HEK293 (cell line): ENCODE data around the gene GPC2.

Experiments used
- CTCF ChIA-PET: fragments of 350-600 bp; formaldehyde crosslinking; extraction: SDS; loops from one replicate; lab custom pipeline; 2021; ENCODE audit warnings: antibody characterized with exemption; lab: Yijun Ruan, JAX
- POLR2A ChIA-PET: fragments of 300-600 bp; formaldehyde crosslinking; extraction: SDS; loops from one replicate; lab custom pipeline; 2020; ENCODE audit warnings: antibody characterized with exemption, inconsistent platforms; lab: Yijun Ruan, JAX
- H3K27ac ChIP-seq: fragments of 200-500 bp; sonication (Bioruptor generic); 2 replicates; pipeline ENCODE4 v1.5.1; 2014; ENCODE audit warnings: low read depth, low read length, control low read depth, inconsistent platforms; ENCODE audit errors: extremely low read depth
- H3K36me3 ChIP-seq, 2 experiments: fragments of 200-500 bp in 1 of 2; sonication (Bioruptor generic) in 1 of 2; 1 replicate in 1 of 2; 2 replicates in 1 of 2; pipeline ENCODE4 v1.5.1; 2014 to 2017; ENCODE audit warnings: inconsistent platforms in 2 of 2, low read length in 2 of 2; ENCODE audit not compliant: control insufficient read depth in 2 of 2, insufficient read depth in 1 of 2
- H3K4me1 ChIP-seq: fragments of 200-500 bp; sonication (Bioruptor generic); 2 replicates; pipeline ENCODE4 v1.5.1; 2014; ENCODE audit warnings: mild to moderate bottlenecking, low read length, inconsistent platforms; ENCODE audit not compliant: control insufficient read depth, insufficient read depth
- H3K4me3 ChIP-seq: 2 replicates; pipeline ENCODE4 v1.5.1; 2011; ENCODE audit warnings: low read depth, mild to moderate bottlenecking, control low read depth, low read length, moderate library complexity
- H3K9me3 ChIP-seq: fragments of 200-500 bp; sonication (Bioruptor generic); 2 replicates; pipeline ENCODE4 v1.5.1; 2014; ENCODE audit warnings: low read depth, low read length, inconsistent platforms; ENCODE audit not compliant: control insufficient read depth, insufficient read depth
- SP7 ChIP-seq: fragments of 450-650 bp; formaldehyde crosslinking; IDR thresholded peaks from 2 replicates; pipeline ENCODE4 v1.5.1; 2016; ENCODE audit warnings: missing biosample characterization, missing genetic modification characterization
- TRIM28 ChIP-seq: IDR thresholded peaks from 2 replicates; pipeline ENCODE4 v1.6.1; 2011; ENCODE audit warnings: low read length, control low read depth, borderline replicate concordance
- ZBTB20 ChIP-seq: fragments of 450-650 bp; formaldehyde crosslinking; IDR thresholded peaks from 2 replicates; pipeline ENCODE4 v1.5.1; 2016; ENCODE audit warnings: missing biosample characterization, missing genetic modification characterization
- ZFP41 ChIP-seq: fragments of 450-650 bp; formaldehyde crosslinking; IDR thresholded peaks from 2 replicates; pipeline ENCODE4 v1.5.1; 2016; ENCODE audit warnings: missing biosample characterization, missing genetic modification characterization, borderline replicate concordance
- ZNF10 ChIP-seq: fragments of 450-650 bp; formaldehyde crosslinking; IDR thresholded peaks from 2 replicates; pipeline ENCODE4 v1.5.1; 2017; ENCODE audit warnings: missing biosample characterization, missing genetic modification characterization
- ZNF132 ChIP-seq: fragments of 450-650 bp; formaldehyde crosslinking; IDR thresholded peaks from 2 replicates; pipeline ENCODE4 v1.5.1; 2017; ENCODE audit warnings: missing biosample characterization, missing genetic modification characterization, borderline replicate concordance
- ZNF175 ChIP-seq: fragments of 450-650 bp; formaldehyde crosslinking; IDR thresholded peaks from 2 replicates; pipeline ENCODE4 v1.5.1; 2016; ENCODE audit warnings: missing biosample characterization, missing genetic modification characterization
- ZNF19 ChIP-seq: fragments of 450-650 bp; formaldehyde crosslinking; IDR thresholded peaks from 2 replicates; pipeline ENCODE4; 2016; ENCODE audit warnings: missing biosample characterization, missing genetic modification characterization, low read depth
- ZNF202 ChIP-seq: fragments of 450-650 bp; formaldehyde crosslinking; IDR thresholded peaks from 2 replicates; pipeline ENCODE4 v1.5.1; 2016; ENCODE audit warnings: missing biosample characterization, missing genetic modification characterization, borderline replicate concordance
- ZNF404 ChIP-seq: fragments of 450-650 bp; formaldehyde crosslinking; IDR thresholded peaks from 2 replicates; pipeline ENCODE4 v1.5.1; 2017; ENCODE audit warnings: missing biosample characterization, missing genetic modification characterization
- ZNF521 ChIP-seq: fragments of 450-650 bp; formaldehyde crosslinking; IDR thresholded peaks from 2 replicates; pipeline ENCODE4 v1.5.1; 2017; ENCODE audit warnings: missing biosample characterization, mild to moderate bottlenecking, missing genetic modification characterization
- ZNF558 ChIP-seq: fragments of 450-650 bp; formaldehyde crosslinking; IDR thresholded peaks from 2 replicates; pipeline ENCODE4 v1.5.1; 2016; ENCODE audit warnings: missing biosample characterization, missing genetic modification characterization
- ZNF596 ChIP-seq: fragments of 450-650 bp; IDR thresholded peaks from 2 replicates; pipeline ENCODE4 v1.5.0; 2018; ENCODE audit warnings: missing biosample characterization, mild to moderate bottlenecking, missing genetic modification characterization, moderate library complexity
- ZNF837 ChIP-seq: fragments of 450-650 bp; formaldehyde crosslinking; IDR thresholded peaks from 2 replicates; pipeline ENCODE4 v1.5.1; 2016; ENCODE audit warnings: missing biosample characterization, missing genetic modification characterization
- TF ChIP-seq, protein P1 (sequence below): fragments of 450-650 bp; formaldehyde crosslinking; IDR thresholded peaks from 2 replicates; pipeline ENCODE4 v1.5.1; 2017; ENCODE audit warnings: missing biosample characterization, missing genetic modification characterization
- TF ChIP-seq, protein P2 (sequence below): fragments of 450-650 bp; formaldehyde crosslinking; IDR thresholded peaks from 2 replicates; pipeline ENCODE4 v1.5.1; 2016; ENCODE audit warnings: missing biosample characterization, missing genetic modification characterization, low read depth
- TF ChIP-seq, protein P3 (sequence below): fragments of 450-650 bp; formaldehyde crosslinking; IDR thresholded peaks from 2 replicates; pipeline ENCODE4 v1.5.1; 2017; ENCODE audit warnings: missing biosample characterization, missing genetic modification characterization
- TF ChIP-seq, protein P4 (sequence below): fragments of 450-650 bp; formaldehyde crosslinking; IDR thresholded peaks from 2 replicates; pipeline ENCODE4 v1.5.1; 2016; ENCODE audit warnings: missing biosample characterization, missing genetic modification characterization, borderline replicate concordance
- TF ChIP-seq, protein P5 (sequence below): fragments of 450-650 bp; formaldehyde crosslinking; IDR thresholded peaks from 2 replicates; pipeline ENCODE4 v1.5.1; 2016; ENCODE audit warnings: missing biosample characterization, missing genetic modification characterization

Gene GPC2

DNA sequence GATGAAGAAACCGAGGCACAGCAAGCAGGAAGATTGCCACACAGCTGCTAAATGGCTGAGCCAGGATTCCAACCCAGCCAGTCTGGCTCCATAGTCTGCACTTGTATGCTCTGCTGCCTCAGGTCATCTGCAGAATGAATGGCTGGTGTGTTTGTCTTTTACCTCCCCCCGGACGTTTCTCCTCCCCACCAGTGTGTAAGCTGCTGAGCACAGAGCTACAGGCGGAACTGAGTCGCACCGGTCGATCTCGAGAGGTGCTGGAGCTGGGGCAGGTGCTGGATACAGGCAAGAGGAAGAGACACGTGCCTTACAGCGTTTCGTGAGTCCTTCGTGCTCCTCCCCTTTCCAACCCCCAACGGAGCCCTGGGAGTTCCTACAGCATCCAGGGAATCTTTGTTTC lies 55.1 kb downstream of the GPC2 start (continued):
- TF ChIP-seq, protein P1, sequence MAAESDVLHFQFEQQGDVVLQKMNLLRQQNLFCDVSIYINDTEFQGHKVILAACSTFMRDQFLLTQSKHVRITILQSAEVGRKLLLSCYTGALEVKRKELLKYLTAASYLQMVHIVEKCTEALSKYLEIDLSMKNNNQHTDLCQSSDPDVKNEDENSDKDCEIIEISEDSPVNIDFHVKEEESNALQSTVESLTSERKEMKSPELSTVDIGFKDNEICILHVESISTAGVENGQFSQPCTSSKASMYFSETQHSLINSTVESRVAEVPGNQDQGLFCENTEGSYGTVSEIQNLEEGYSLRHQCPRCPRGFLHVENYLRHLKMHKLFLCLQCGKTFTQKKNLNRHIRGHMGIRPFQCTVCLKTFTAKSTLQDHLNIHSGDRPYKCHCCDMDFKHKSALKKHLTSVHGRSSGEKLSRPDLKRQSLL (tag by site-specific recombination) = peak; percentile 73

DNA sequence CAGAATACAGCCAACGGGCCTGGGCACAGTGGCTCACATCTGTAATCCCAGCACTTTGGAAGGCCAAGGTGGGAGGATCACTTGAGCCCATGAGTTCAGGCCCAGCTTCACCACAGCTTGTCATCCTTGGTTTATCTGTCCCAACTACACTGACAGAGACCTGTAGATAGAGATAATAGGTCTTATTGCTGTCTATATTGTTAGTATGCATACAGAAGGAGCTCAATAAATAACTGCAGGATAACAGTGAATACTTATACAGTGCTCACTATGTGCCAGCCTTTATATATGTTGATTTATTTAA lies 56.5 kb downstream of the GPC2 start:
- no peaks in the 10 kb centered on the region for H3K9me3 ChIP-seq
- ChIA-PET CTCF (interaction anchor here (1.0 to 1.1 kb wide), 2 partner anchors 10 to 97 kb away, joined by 3 to 4 read pairs; no protein-coding TSS in a partner anchor), POLR2A (interaction anchor here (0.7 to 8.4 kb wide), 3 partner anchors 12 to 28 kb away, joined by 3 to 81 read pairs (median 3); partner anchors contain the start of genes AP4M1, LAMTOR4 and MCM7)
- peaks cover 0 to 13% of the 10 kb centered on the region in 2 experiments; a peak in 2 of 3 replicates for H3K36me3 ChIP-seq
- peak overlapping the region; percentile 87 for H3K27ac ChIP-seq
- peaks cover 3% of the 10 kb centered on the region; the same call in 1 of the 2 replicates for H3K4me1 ChIP-seq
- H3K4me3 ChIP-seq = peak overlapping the region; percentile 90
- TF ChIP-seq SP7 = no peak
- TF ChIP-seq, protein P2, sequence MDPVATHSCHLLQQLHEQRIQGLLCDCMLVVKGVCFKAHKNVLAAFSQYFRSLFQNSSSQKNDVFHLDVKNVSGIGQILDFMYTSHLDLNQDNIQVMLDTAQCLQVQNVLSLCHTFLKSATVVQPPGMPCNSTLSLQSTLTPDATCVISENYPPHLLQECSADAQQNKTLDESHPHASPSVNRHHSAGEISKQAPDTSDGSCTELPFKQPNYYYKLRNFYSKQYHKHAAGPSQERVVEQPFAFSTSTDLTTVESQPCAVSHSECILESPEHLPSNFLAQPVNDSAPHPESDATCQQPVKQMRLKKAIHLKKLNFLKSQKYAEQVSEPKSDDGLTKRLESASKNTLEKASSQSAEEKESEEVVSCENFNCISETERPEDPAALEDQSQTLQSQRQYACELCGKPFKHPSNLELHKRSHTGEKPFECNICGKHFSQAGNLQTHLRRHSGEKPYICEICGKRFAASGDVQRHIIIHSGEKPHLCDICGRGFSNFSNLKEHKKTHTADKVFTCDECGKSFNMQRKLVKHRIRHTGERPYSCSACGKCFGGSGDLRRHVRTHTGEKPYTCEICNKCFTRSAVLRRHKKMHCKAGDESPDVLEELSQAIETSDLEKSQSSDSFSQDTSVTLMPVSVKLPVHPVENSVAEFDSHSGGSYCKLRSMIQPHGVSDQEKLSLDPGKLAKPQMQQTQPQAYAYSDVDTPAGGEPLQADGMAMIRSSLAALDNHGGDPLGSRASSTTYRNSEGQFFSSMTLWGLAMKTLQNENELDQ (tag by site-specific recombination) = no peak

DNA sequence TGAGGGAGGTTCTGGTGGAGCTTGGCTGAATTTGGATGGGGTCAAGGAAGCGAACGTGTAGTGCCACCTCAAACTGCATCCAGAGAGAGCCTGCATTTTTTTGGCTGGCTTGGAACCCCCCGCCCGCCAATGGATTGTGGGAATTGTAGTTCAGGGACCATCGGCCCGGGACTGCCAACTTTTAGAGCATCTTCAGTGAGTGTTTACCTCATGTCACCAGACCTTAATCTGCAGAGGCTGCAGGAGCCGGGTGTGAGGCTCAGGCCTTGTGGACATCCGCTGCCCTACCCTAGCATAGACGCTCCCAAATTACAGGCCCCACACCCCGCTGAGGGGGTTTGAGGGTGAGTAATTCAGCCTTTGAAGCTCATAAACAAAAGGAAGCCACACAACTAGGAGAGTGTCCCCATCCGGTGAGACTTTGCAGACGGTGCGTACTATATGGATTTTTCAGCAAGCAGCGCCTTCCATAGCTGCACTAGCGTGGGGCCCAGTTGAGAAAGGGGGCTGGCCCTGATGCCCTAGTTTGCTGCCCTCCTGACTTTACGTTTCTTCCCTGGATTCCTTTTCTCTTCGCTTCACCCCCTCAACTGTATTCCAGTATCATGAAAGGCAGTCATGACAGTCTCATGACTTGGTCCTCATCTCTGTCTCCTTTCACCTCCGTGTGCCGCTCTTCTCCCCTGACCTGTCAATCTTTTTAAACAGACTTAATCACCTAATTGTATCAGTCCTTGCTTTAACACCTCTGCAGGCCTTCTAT lies 57.0 kb downstream of the GPC2 start:
- H3K36me3 ChIP-seq = peaks cover 0 to 13% of the 10 kb centered on the region in 2 experiments; a peak in 2 of 3 replicates
- ChIA-PET POLR2A (interaction anchor here (0.7 to 8.4 kb wide), 3 partner anchors 11 to 29 kb away, joined by 3 to 81 read pairs (median 3); partner anchors contain the start of genes AP4M1, LAMTOR4 and MCM7), CTCF (interaction anchor here (0.7 to 1.1 kb wide), 2 partner anchors 11 to 18 kb away, joined by 3 to 4 read pairs; no protein-coding TSS in a partner anchor)
- peak overlapping the region; percentile 87 for H3K27ac ChIP-seq
- peaks cover 3% of the 10 kb centered on the region; the same call in 1 of the 2 replicates for H3K4me1 ChIP-seq
- peak overlapping the region; percentile 90 for H3K4me3 ChIP-seq
- H3K9me3 ChIP-seq = no peaks in the 10 kb centered on the region
- TF ChIP-seq ZNF175 (tag by site-specific recombination) = no peak
- TF ChIP-seq ZNF558 (tag by site-specific recombination) = no peak
- TF ChIP-seq, protein P3, sequence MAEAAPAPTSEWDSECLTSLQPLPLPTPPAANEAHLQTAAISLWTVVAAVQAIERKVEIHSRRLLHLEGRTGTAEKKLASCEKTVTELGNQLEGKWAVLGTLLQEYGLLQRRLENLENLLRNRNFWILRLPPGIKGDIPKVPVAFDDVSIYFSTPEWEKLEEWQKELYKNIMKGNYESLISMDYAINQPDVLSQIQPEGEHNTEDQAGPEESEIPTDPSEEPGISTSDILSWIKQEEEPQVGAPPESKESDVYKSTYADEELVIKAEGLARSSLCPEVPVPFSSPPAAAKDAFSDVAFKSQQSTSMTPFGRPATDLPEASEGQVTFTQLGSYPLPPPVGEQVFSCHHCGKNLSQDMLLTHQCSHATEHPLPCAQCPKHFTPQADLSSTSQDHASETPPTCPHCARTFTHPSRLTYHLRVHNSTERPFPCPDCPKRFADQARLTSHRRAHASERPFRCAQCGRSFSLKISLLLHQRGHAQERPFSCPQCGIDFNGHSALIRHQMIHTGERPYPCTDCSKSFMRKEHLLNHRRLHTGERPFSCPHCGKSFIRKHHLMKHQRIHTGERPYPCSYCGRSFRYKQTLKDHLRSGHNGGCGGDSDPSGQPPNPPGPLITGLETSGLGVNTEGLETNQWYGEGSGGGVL (tag by site-specific recombination) = peak; percentile 73
- TF ChIP-seq ZNF404 = no peak
- peak; percentile 94 for TF ChIP-seq ZBTB20 (tag by site-specific recombination)
- no peak for TF ChIP-seq ZFP41 (tag by site-specific recombination)
- TF ChIP-seq, protein P4, sequence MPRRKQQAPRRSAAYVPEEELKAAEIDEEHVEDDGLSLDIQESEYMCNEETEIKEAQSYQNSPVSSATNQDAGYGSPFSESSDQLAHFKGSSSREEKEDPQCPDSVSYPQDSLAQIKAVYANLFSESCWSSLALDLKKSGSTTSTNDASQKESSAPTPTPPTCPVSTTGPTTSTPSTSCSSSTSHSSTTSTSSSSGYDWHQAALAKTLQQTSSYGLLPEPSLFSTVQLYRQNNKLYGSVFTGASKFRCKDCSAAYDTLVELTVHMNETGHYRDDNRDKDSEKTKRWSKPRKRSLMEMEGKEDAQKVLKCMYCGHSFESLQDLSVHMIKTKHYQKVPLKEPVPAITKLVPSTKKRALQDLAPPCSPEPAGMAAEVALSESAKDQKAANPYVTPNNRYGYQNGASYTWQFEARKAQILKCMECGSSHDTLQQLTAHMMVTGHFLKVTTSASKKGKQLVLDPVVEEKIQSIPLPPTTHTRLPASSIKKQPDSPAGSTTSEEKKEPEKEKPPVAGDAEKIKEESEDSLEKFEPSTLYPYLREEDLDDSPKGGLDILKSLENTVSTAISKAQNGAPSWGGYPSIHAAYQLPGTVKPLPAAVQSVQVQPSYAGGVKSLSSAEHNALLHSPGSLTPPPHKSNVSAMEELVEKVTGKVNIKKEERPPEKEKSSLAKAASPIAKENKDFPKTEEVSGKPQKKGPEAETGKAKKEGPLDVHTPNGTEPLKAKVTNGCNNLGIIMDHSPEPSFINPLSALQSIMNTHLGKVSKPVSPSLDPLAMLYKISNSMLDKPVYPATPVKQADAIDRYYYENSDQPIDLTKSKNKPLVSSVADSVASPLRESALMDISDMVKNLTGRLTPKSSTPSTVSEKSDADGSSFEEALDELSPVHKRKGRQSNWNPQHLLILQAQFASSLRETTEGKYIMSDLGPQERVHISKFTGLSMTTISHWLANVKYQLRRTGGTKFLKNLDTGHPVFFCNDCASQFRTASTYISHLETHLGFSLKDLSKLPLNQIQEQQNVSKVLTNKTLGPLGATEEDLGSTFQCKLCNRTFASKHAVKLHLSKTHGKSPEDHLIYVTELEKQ (tag by site-specific recombination) = no peak
- TF ChIP-seq TRIM28 = no peak
- TF ChIP-seq ZNF10 = no peak
- TF ChIP-seq, protein P5, sequence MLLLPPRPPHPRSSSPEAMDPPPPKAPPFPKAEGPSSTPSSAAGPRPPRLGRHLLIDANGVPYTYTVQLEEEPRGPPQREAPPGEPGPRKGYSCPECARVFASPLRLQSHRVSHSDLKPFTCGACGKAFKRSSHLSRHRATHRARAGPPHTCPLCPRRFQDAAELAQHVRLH (tag by site-specific recombination) = no peak; the same call in 1 of the 2 replicates
- TF ChIP-seq ZNF132 (tag by site-specific recombination) = no peak
- no peak for TF ChIP-seq ZNF19 (tag by site-specific recombination)
- no peak for TF ChIP-seq ZNF202 (tag by site-specific recombination)
- TF ChIP-seq ZNF596 (tag by site-specific recombination) = no peak
- TF ChIP-seq ZNF521 (tag by site-specific recombination) = no peak
- TF ChIP-seq ZNF837 (tag by site-specific recombination) = no peak
